Kidney tubule cell (primary cell): ENCODE measurements around the gene ACKR2.

ENCODE experiments used
- DNase-seq: peaks from one replicate; pipeline ENCODE4 v3.0.0-alpha.2; 2018; ENCODE audit warnings: low spot score

ACKR2 gene

DNA sequence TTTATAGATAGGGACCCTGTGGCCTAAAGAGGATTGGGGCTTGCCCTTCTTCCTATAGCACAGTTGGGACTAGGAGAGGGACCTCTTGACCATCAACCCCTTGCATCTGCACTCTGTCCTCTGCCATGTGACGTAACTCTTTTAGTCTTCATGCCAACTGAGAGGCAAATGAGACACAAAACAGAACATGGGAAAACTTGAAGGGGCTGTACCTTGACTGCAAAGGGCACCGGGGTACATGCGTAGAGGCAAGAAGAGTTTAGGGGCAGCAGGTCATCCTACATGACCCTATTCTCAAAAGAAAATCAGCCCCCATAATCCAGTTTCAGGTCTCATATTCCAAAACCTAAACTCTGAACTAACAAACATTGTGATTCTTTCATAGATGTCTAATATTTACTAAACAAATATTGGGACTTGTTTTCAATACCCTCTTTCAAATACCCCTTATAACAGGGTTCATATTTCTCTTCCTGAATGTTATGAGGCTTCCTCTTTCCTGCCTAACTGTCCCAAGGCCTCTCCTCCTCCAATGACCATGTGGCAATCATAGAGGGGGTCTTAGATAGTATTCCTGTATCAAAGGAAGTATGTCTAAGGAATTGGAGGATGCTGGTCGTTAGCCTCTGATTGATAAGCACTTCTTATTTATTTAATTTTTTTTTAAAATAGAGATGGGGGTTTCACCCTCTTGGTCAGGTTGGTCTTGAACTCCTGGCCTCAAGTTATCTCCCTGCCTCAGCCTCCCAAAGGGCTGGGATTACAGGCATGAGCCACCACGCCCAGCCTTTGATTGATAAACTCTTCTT is 20.6 kb downstream of the ACKR2 start:
- DNase-seq = no peak

DNA sequence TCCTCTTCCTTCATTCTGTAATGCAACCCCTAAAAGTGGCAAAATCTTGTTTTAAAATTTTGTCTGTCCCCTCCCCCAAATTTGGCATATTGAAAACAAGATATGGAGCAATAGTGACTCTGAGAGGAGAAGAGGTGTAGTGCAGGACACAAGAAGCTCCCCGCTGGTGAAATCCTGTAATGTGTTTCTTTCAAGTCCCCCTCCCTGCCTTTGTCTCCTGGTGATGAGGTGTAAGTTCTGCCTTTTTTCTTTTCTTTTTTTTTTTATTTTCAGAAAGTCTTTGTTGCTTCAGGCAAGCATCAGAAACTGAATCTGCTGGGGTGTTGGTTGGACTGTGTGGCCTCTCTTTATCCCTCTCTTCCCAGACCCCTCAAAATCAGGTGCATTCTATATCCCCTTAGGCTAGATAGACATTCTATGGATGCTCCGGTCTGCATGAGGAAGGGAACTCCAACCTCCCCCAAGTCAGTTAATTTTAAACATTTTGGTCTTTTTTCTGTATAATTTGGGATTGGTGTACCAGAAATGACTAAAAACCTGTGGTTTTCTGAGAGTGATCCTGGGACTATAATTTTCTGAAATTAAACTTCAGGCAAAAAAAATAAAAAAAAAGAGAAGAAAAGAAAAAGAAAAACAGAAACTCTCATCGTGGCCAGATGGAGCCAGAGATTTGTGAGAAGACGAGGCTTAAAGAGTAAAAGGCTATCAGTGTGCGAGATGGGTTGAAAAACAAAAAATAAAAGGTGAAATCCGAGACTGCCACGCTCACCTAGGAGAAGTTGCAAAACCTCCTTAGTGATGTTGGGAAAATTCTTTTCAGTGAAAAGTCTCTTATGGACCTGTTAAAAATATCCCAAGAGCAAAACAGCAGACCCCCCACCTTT is 21.4 kb downstream of the ACKR2 start:
- DNase-seq = peak; percentile 69

DNA sequence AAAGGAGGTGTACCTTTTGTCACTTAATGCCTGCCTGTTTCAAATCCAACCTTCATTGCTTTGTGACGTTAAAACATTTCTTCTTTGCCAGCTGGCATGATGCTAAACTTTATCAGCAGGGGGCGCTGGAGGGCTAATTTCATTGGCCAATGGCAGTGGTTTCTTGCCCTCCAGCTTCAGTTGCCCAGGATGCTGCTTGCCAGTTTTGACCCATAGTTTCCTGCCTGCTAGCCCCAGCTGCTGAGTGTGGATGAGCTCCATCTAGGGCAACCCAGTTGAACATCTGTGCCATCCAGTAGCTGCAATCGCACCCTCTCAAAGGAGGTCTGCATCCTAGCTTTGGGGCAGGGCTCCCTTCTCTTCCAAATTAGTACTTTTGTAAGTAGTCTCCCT is 22.1 kb downstream of the ACKR2 start:
- peak; percentile 82 for DNase-seq

DNA sequence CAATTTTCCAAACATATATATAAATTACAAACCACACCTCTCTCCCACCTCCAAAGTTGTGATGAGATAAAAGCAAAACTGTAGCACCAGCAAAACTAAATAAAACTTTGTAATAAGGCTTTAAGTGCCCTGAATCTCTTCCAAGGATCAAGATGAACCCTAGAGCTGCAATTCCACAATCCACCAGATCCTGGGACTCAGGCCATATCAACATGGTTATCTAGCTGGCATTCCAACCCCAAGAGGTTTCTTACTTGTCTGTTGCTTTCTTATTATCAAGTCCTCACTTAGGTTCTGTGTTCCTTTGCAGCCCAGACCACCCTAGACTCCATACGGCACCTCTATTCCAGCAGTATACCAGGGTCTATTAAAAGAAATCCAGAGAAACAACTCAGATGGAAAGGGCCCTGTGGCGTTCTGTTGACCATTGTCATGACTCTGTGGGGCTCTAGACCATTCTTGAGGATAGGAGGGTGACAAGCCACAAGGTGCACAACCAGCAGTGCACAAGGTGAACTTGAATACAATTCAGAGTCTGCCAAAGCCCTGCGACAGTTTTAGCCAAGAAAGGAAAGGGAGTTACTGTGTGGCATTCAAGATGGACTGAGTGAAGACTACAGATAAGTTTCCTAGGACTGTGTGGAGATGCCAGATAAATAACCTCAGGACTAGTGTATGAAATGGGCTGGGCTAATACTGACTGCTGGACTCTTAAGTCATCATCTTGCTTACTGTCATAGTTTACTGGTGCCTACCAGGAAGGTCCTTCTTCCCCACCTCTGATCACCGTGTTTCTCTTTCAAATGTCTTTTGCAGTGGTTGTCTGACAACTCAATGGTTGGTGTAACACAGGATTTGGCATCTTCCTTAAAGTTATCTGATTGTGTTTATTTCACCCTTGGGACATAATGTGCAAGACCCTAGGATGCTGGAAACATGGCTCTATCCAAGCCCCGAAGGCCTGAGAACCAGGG is 27.2 kb downstream of the ACKR2 start:
- DNase-seq = no peak

DNA sequence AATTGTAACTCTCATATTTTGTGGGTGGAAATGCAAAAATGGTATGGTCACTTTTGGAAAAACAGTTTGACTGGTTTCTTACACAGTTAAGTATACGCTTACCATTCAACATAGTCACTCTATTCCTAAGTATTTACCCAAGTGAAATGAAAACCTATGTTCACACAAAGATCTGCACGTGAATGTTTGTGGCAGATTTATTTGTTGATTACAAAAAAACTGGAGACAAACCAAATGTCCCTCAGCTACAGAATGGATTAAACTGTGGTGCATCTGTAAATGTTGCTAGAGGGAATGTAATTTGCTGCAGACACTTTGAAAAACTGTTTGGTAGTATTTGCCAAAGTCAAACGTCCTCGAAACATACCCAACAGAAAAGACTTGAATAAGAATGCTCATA is 29.3 kb downstream of the ACKR2 start:
- DNase-seq = no peak

DNA sequence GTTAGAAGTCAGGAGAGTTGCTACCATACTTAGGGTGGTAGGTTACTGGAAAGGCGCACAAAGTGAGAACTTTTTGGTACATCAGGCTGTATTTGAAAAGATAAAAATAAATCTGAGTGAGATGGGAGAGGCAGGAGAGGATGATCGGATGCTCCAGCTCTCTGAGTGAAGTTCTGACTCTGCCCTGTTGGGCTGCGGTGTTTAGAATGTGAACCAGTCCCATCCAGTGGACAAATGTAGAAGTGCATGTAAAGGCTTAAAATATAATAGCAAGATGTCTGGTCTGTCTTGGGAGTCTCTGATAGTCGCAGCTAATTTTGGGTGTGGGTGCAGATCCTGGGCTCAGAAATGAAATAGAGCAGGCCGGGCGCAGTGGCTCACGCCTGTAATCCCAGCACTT is 30.4 kb downstream of the ACKR2 start:
- DNase-seq = peak; percentile 75

DNA sequence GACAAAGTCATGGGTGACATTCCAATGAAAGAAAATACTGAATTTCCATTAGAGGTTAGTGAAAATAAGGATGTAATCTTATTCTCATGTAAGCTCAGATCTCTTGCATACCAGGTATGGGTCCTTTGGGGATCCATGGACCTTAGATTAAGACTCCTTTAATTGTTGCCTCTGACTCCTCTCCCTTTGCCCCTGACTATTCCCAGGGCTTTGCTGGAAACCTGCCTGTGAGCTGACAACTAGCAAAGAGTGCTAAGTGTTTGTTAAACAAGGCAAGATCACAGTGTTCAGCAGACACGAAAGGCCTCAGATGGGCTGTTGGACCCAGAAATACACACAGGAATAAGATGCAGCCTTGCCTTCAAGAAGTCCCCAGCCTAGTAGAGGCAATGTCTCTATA is 32.1 kb downstream of the ACKR2 start:
- no peak for DNase-seq

DNA sequence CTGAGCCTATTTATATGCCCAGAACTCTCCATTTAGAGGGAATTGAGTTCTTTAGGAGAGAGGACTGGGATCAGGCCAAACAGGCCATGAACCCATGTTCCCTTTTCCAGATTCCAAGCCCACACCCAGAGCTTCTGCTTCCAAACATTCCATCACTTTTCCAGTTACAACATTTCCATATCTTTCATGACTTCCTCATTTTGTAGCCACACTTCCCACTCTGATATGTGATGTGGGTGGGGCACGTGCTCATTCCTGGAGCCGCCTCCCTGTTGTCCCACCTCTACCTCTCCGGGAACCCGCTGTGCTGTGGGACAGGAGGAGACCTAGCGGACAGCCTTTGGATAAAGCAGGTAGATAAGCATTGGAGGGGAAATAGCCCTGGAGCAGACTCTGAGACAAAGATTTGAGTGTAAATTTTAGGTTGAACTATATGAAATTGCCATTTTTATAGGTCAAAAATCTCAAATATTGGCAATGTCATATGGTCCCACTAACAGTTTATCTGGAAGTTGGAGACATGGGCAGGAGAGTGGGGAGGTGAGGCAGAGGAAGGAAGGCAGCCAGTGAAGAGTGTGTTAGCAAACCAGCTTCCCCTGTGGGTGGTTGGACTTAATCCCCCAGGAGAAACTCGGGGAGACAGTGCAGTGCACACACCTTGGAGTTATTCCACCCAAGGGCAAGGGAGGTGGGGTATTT is 34.6 kb downstream of the ACKR2 start:
- DNase-seq = no peak

DNA sequence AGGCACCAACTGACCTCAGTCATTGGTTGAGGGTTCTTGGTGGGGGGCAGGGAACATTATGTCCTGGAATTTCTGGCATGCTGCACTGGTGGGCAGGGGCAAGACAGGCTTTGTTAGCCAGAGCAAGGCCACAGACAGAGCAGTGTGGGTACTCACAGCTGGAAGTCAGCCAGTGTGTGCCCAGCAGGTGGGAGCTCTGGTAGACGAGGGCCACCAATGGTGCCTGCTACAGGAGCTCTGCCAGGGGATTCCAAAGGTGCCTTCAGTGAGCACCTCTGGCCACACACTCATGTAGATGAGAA is 35.1 kb downstream of the ACKR2 start:
- no peak for DNase-seq

DNA sequence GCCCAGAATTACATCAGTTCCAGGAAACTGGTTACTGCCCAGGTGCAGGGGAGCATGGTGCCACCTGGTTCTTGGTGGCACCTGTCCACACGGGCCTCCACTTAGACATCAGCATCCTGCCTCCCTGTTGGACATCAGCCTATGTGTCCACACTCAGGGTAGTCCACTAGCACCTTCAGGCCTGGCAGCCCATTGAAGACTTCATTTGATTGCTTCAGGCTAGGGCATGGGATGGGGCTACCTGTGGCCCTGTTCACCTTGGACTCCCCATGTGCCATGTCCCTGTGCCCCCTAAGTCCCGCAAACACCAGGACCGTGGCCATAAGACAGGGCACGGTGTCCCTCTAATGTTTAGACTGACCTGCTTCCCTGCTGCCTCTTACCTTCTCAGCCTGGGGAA is 35.6 kb downstream of the ACKR2 start:
- DNase-seq = no peak

DNA sequence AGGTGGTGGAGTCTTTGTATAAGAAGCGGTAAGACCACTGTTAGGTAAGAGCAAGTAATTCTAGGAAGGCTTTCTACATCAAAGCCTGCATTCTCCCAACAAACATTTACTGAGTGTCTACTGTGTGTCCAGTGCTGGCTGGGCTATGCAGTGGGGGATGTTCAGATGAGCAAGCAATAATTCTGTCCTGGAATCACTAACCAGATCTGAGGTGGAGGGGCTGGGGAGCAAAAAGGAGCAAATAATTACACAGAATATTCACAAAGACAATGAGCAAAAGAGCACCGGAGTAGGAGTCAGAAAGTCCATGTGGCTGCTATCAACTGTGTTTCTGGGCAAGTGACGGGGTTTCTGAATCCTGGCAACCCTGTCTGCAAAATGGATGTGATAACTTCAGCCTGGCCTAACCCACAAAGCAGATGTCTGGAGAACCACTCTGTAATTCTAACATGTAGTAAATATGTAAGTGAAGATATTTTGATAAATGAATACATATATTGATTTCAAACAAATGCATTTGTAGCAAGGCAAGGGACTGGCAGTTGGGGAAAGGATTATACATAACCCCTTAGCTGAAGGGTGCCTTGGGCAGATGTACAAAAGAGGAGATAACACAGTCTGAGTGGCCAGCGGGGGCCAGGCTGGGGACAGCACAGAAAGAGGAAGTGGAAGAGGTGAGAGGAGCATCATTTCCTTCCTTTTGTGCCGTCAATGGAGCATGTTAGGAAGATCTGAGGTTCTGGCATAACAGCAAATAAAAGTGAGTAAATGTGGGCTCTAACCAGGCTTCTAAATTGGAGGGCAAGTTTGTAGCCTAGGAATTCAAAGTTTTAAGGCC is 37.7 kb downstream of the ACKR2 start:
- DNase-seq = no peak

DNA sequence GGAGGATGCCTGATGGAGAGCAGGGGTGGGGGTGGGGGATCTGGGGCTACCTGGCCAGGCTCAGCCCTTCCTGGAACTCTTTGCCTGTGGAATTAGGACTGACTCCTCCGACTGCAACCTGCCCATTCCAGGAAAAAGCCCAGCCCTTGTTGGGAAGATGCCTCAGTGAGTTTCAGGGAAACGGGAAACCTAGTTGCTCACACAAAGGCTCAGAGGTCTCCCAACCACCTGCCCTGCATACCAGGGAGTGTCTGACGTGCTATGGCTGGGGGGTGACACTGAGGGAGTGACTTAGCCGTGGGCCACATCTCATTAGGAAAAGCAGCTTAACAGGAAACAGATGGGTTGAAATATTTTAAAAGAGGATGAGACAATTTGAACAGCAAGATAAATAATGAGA is 38.5 kb downstream of the ACKR2 start:
- peak; percentile 69 for DNase-seq

DNA sequence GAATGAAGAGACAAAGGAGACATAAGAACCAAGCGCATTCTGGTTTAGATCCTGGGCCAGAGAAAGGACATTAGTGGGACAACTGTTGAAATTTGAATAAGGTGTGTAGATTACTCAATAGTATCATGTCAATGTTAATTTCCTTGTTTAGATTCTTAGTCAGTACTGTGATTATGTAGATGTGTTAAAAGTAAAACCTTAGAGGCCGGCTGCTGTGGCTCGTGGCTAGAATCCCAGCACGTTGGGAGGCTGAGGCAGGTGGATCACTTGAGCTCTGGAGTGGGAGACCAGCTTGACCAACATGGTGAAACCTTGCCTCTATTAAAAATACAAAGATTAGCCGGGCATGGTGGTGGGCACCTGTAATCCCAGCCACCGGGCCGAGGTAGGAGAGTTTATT is 39.8 kb downstream of the ACKR2 start:
- DNase-seq = no peak

DNA sequence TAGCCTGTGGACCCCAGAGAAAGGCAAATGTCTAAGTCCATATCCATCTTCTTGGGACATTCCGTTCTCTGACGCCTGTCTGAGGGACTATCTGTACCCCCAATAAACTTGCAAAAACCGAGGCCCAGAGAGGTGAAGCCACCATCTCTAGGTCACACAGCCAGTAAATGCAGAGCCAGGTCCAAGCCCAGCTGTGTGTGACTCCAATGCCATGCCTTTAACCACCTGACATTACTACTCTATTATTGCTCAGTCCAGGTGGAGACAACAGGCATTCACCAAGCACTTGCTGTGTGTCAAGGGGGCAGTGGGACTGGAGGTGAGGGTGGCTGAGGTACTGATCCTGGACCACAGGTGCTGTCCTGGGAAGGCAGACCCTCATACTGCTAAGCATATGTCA is 41.0 kb downstream of the ACKR2 start:
- no peak for DNase-seq

DNA sequence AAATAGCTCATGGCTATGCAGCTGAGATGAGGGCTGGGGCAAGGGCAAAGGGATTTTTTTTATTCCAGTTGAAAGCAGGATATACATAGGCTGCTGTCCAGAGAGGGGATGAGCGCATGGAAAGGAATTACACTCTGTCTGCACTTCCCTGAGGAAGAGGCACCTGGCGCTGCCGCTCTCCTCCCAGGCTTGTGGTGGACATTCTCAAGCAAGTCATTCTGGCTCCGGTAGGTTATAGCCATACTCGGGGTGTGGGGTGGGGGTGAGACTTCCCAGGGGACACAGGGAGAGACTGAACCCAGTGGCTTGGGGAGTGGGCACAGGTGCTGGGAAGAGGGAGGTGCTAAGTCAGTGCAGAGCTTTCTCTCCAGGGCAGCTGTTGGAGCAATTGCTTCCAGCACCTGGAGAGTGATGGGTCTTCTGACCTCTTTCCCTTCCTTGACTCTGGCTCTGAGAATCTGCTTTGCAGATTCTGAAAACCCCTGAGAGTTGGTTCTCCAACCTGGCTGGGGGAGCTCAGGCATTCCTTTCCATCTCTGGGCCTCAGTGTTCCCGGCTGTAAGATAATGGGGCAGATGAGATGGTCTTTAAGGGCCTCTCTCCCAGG is 42.1 kb downstream of the ACKR2 start:
- DNase-seq = peak; percentile 81

DNA sequence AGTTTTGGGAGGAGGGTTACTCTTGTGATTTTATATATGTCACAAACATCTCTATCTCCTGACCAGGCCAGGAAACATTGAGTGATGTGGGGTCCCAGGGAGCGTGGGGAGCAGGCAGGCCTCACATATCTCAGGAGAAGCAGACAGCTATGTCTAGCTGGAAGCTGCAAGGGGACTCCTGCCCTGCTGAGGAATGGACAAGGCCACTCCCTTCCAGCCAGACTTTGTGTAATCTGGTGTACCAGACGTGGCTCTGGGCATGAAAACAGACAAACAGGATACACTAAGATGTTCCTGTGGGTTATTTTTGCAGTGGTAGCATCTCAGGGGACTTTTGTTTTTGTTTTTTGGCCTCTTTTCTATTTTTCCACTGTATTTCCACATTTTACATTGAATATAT is 43.2 kb downstream of the ACKR2 start:
- no peak for DNase-seq

DNA sequence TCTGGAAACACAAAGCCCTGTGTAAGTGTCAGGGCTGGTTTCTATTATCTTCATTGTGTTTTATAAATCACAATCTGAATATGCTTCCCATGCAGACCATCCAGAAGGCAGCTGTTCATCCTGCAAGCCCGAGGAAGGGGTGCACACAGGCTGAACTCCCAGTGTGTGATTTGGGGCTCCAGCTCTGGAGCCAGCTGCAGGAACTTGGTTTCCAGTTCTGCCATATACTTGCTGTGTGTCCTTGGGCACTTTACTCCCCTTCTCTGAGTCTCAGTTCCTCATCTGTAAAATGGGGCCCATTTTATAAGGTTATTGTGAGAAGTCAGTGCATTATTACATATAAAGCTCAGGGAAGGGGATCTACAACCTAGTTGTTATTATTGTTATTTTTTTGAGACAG is 43.8 kb downstream of the ACKR2 start:
- DNase-seq = no peak

DNA sequence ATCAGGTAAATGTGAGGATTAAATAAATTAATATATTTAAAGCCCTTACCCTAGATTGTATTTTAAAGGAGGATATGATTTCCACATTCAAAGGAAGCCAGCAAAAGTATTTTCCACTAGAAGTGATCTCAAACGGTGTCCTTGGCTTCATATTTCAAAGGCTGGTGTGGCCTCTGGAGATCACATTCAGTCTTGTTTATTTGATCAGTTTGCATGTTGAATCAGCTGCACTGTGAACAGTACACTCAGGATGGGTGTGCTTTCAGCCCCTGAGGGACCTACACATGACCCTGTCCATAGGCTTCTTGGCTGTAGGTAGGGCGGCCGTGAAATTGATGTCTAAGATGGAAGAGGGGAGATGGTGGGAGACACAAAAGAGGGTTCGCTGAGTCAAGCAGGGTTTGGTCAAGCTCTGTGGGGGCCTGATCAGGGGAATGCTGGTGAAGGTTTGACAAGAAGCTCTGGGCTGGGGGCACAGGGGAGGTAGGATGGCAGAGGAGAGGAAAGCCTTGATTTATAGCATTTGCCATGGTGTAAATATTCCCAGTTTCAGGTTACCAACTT is 44.6 kb downstream of the ACKR2 start:
- no peak for DNase-seq

DNA sequence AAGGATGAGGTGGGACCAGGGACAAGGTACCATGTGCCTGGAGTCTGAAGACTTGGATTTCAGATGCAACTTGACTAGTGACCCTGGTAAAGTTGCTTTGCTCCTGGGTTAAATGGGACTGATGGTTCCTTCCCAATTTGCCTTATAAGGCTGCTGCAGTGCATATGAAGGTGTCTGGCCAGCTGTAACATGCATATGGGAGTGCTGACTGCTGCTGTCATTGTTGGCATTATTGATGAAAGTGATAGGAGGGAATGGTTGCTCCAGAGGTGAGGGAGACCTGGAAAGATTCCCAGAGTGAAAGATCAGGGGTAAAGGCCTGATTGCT is 45.9 kb downstream of the ACKR2 start:
- DNase-seq = no peak
